Tibial nerve (tissue), 4 donors: ENCODE data around the gene NELFB. TPM values are rescaled to one million over a fixed set of nuclear protein-coding genes. Genes with fewer than 3 reads are reported as not detected.

Experiments used
- DNase-seq, 2 donors: peaks; one replicate each; pipeline ENCODE4 v3.0.0-alpha.2; 2019; ENCODE audit warnings: low spot score in 2 of 2
- H3K27ac ChIP-seq, 4 donors: fragments of 200-600 bp; sonication (generic) in 3 of 4; one replicate each; pipeline ENCODE4 v1.5.1; 2017 to 2019; ENCODE audit warnings: mild to moderate bottlenecking in 1 of 4
- H3K27me3 ChIP-seq, 2 donors: fragments of 200-600 bp; sonication (generic) in 1 of 2; one replicate each; pipeline versions ENCODE4 v1.5.1 to v1.6.0; 2017 to 2019
- H3K36me3 ChIP-seq, 3 donors: fragments of 200-600 bp; sonication (generic); one replicate each; pipeline ENCODE4 v1.5.1; 2018 to 2019
- H3K4me1 ChIP-seq, 4 donors: fragments of 200-600 bp; sonication (generic) in 3 of 4; one replicate each; pipeline ENCODE4 v1.5.1; 2017 to 2019
- H3K4me3 ChIP-seq, 4 donors: fragments of 200-600 bp; sonication (generic) in 3 of 4; one replicate each; pipeline ENCODE4 v1.5.1; 2017 to 2019; ENCODE audit warnings: mild to moderate bottlenecking in 1 of 4, moderate library complexity in 1 of 4
- H3K9me3 ChIP-seq, 4 donors: fragments of 200-600 bp; sonication (generic) in 3 of 4; one replicate each; pipeline ENCODE4 v1.5.1; 2017 to 2019
- CTCF ChIP-seq, 5 experiments: fragments of 200-600 bp in 3 of 5; fragments of 450-650 bp in 2 of 5; sonication (generic) in 3 of 5; IDR thresholded peaks; one replicate each; pipeline ENCODE4 v1.5.1; 2016 to 2019; ENCODE audit warnings: antibody characterized with exemption in 5 of 5, mild to moderate bottlenecking in 3 of 5, moderate library complexity in 2 of 5
- EP300 ChIP-seq, 2 donors: sonication (generic); formaldehyde crosslinking; IDR thresholded peaks; one replicate each; pipeline ENCODE4 v1.6.1; 2017; ENCODE audit warnings: antibody characterized with exemption in 2 of 2, mild to moderate bottlenecking in 1 of 2
- POLR2A ChIP-seq, 2 donors: fragments of 450-650 bp; IDR thresholded peaks; one replicate each; pipeline ENCODE4 v1.6.1; 2017; ENCODE audit warnings: antibody characterized with exemption in 2 of 2, mild to moderate bottlenecking in 2 of 2, moderate library complexity in 2 of 2
- WGBS, 2 donors: methylation state at CpG; one replicate each; pipeline ENCODE4 v1.1.5; 2018; 5-methylcytosine and 5-hydroxymethylcytosine counted together
- total RNA-seq, 4 donors: library from RNA; depleted of rRNA; stranded (reverse); fragments of >200 nt; gene quantifications; one replicate each; pipeline ENCODE4 v1.1.0, GENCODE V29; 2016

The NELFB gene
- total RNA-seq, 4 donors from 2014 or later: 29.7 to 52.0 (median 38.7) TPM

DNA sequence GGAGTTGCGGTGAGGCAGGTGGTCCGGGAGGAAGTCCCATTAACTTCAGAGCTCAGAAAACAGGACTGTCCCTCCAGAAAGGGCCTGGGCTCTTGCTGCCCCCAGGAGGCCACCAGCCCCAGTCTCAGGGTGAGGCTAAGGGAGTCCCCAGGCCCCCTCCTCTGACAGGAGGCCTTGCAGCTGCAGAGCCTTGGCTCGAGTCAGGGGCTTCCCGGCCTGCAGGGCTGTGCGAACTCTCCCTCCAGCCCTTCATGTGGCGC is 7.3 kb upstream of the NELFB start:
- WGBS, 2 donors: 85 to 86% methylated on average over 5 to 6 of the region's 6 CpGs
- H3K27me3 ChIP-seq: no peaks in the 10 kb centered on the region
- peaks cover 0 to 31% (median 3%) of the 10 kb centered on the region in 4 donors for H3K4me1 ChIP-seq
- no peaks in the 10 kb centered on the region for H3K9me3 ChIP-seq
- H3K27ac ChIP-seq: no peak overlapping the region
- H3K4me3 ChIP-seq: no peak overlapping the region
- no peak for DNase-seq
- peaks cover 0 to 11% (median 3%) of the 10 kb centered on the region in 3 donors for H3K36me3 ChIP-seq
- TF ChIP-seq CTCF (IDR thresholded peaks at IDR 0.05): no peak
- TF ChIP-seq POLR2A (IDR thresholded peaks at IDR 0.05): no peak
- TF ChIP-seq EP300 (IDR thresholded peaks at IDR 0.05): no peak

DNA sequence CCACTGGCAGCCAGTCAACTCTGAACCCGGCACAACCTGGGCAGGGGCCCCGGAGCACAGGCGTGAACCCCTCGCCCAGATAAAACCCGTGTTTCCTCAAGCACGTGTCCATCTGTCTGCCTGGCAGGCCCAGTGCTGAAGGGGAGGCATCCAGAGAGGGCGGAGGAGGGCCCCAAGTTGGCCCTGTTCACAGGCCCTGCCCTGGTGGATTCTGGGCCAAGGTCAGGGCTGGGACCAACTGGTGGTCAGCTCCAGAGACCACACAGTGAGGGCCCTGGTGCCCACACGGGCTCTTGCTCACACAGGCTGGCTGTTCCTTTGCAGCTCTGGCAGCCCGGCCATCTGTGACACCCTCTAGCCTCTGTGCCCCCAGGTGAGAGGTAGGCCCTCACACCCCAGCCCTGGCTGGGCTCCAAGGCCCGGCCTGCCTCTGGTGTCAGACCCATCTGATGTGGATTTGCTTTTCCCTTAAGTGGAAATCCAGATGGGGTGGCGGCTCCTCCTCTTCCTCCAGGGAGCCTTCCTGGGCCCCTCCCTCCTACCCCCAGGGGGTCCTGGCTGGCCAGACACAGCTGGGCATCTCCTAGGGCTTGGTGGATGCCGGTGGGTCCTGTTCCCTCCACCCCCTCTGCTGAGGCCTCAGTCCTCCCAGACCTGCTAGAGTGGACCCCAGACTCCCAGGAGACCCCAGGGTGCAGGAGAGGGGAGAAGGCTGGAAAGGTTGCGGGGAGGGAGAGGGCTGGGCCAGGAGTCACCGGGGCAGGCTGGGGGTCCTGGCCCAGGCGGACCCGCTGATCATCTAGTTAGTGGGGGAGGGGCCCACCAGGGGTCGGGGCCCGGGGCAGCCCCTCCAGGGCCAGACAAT is 4.6 kb upstream of the NELFB start:
- no peaks in the 10 kb centered on the region for H3K27me3 ChIP-seq
- WGBS, 2 donors: 62 to 63% methylated on average over 10 to 15 of the region's 18 CpGs
- no peak overlapping the region for H3K27ac ChIP-seq
- H3K4me3 ChIP-seq: no peak overlapping the region
- H3K9me3 ChIP-seq: no peaks in the 10 kb centered on the region
- H3K36me3 ChIP-seq: no peaks in the 10 kb centered on the region
- DNase-seq: no peak
- no peak for TF ChIP-seq POLR2A (IDR thresholded peaks at IDR 0.05)
- peaks cover 0 to 21% (median 9%) of the 10 kb centered on the region in 4 donors for H3K4me1 ChIP-seq

DNA sequence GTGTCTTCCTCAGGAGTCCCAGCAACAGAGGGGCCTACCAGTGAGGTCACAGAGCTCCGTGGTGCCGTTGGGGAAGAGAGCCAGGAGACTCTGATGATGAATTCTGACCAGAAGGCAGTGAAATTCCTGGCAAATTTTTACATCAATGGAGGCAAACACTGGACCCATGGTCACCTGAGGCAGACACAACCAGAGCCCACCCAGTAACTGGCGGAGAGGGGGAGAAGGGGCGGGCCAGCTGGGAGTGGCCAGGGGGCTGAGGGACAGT is 4.0 kb upstream of the NELFB start, which contains the start of gene STPG3:
TSS of gene STPG3 (plus strand) at position 93 of the 268 bp plus-strand sequence. CDS start at position 94, 1 bp downstream.
- Histone ChIP-seq H3K36me3 (peaks cover 0 to under 1% (median 0%) of the 10 kb centered on the region in 3 donors), H3K27me3 (no peaks in the 10 kb centered on the region), H3K27ac (no peak within 1 kb of the TSS), H3K4me1 (peaks cover 0 to 26% (median 14%) of the 10 kb centered on the region in 4 donors), H3K4me3 (no peak within 1 kb of the TSS), H3K9me3 (no peaks in the 10 kb centered on the region)
- DNase-seq: no peak
- 51 to 62% methylated on average over 4 of the region's 4 CpGs for WGBS, 2 donors
- TF ChIP-seq CTCF (IDR thresholded peaks at IDR 0.05): no peak

GRCh38 chr9:137251490-137252268 is 3.4 kb upstream of the NELFB start:
- DNase-seq: no peak
- Histone ChIP-seq H3K36me3 (peaks cover 0 to 6% (median 0%) of the 10 kb centered on the region in 3 donors), H3K4me3 (no peak overlapping the region), H3K27me3 (no peaks in the 10 kb centered on the region), H3K27ac (no peak overlapping the region), H3K9me3 (no peaks in the 10 kb centered on the region), H3K4me1 (peaks cover 0 to 31% (median 19%) of the 10 kb centered on the region in 4 donors)
- TF ChIP-seq POLR2A (IDR thresholded peaks at IDR 0.05) (no peak), EP300 (IDR thresholded peaks at IDR 0.05) (no peak), CTCF (IDR thresholded peaks at IDR 0.05) (no peak)
- WGBS, 2 donors: 76 to 84% methylated on average over 20 to 21 of the region's 22 CpGs

DNA sequence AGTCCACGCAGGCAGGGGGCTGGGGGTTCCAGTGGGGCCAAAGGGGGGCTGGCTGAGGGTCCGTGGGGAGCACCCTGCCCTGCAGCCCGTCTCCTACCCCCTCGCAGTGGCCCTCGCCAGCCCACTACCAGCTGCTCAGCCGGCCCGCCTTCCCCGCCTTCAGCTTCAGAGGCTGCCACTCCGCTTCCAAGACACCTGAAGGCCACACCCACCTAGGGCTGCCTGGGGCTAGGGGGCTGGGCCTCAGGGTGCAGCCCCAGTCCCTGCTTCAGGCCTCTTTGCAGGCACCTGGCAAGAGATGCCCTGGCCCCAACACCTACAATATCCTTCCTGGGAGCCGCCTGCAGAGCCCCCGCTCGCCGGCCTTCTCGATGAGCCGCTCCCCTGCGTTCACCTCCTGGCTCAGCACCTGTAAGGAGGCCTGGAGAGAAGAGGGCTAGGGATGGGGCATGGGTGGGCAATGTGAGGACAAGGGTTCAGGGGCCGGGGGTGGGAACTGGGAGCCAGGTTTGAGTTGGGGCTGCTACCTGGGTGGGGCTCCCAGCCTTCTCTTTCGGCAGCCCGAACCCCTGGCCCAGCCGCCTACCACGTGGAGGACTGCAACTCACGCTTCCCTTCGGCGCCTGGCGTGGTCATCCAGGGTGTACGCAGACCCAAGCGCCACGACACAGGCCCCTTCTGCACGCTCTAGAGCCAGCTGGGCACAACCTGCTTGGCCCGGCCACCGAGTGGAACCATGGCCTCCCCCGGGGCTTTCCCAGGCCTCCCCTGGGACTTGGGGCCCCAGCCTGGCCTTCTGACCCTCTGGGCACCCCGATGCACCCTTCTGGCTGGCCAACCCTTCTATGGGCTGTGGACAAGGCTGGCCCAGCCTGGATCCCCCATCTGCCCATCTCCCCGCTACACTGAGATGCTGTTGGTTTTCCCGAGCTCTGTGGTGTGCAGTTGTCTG is 2.3 kb upstream of the NELFB start:
- TF ChIP-seq EP300 (IDR thresholded peaks at IDR 0.05): no peak
- no peak for TF ChIP-seq POLR2A (IDR thresholded peaks at IDR 0.05)
- TF ChIP-seq CTCF (IDR thresholded peaks at IDR 0.05): no peak
- DNase-seq: no peak
- 81 to 92% methylated on average over 22 to 28 of the region's 35 CpGs for WGBS, 2 donors

More for the DNA sequence above, 2.3 kb upstream of the NELFB start:
- H3K27me3 ChIP-seq: no peaks in the 10 kb centered on the region
- H3K36me3 ChIP-seq: peaks cover 0 to 15% (median 5%) of the 10 kb centered on the region in 3 donors
- H3K4me3 ChIP-seq: no peak overlapping the region
- H3K4me1 ChIP-seq: peaks cover 0 to 38% (median 22%) of the 10 kb centered on the region in 4 donors
- no peaks in the 10 kb centered on the region for H3K9me3 ChIP-seq
- H3K27ac ChIP-seq: no peak overlapping the region
